HG02885 (cell line): ENCODE data around the gene IL22RA2.
"Not testable (repeated sequence)": the region's sequence is repeated elsewhere in the genome, so short reads cannot be mapped to it uniquely, and the experiment has no call there.

ENCODE experiments used
- ATAC-seq: cut with Tn5 transposase; IDR thresholded peaks from one replicate; pipeline ENCODE4 v1.9.1; 2021; ENCODE audit warnings: mild to moderate bottlenecking; ENCODE audit not compliant: unreplicated experiment, poor library complexity

The IL22RA2 gene

GRCh38 chr6:137173501-137173900, at the start of gene IL22RA2:
Gene IL22RA2 (minus strand): TSS chr6:137173644. CDS start chr6:137161749, 11,895 bp downstream.
- ATAC-seq, result no peak

- no peak for ATAC-seq
These were observed 48.9 kb upstream of the IL22RA2 start for GRCh38 chr6:137222381-137222780.

GRCh38 chr6:137219664-137220252, 46.3 kb upstream of the IL22RA2 start:
- no peak for ATAC-seq

GRCh38 chr6:137218917-137219663, 45.6 kb upstream of the IL22RA2 start, which contains the start of gene IFNGR1:
Gene IFNGR1 (minus strand): TSS chr6:137219385. CDS start chr6:137219327, 58 bp downstream.
- peak; percentile 83 for ATAC-seq

- ATAC-seq, result peak; percentile 39
These were observed 45.1 kb upstream of the IL22RA2 start for GRCh38 chr6:137218473-137218916.

- no peak for ATAC-seq
These were observed 44.5 kb upstream of the IL22RA2 start for GRCh38 chr6:137217801-137218472.

GRCh38 chr6:137216875-137217553, 43.6 kb upstream of the IL22RA2 start:
- ATAC-seq, result no peak

- no peak for ATAC-seq
These were observed 42.7 kb upstream of the IL22RA2 start for GRCh38 chr6:137216106-137216505.

- ATAC-seq, result not testable (repeated sequence)
These were observed 42.2 kb upstream of the IL22RA2 start for GRCh38 chr6:137215630-137216029.

GRCh38 chr6:137214931-137215330, 41.5 kb upstream of the IL22RA2 start:
- no peak for ATAC-seq

GRCh38 chr6:137213813-137214212, 40.4 kb upstream of the IL22RA2 start:
- ATAC-seq, result no peak

GRCh38 chr6:137213331-137213740, 39.9 kb upstream of the IL22RA2 start:
- no peak for ATAC-seq

- ATAC-seq, result no peak
These were observed 38.5 kb upstream of the IL22RA2 start for GRCh38 chr6:137211910-137212309.

- no peak for ATAC-seq
These were observed 37.5 kb upstream of the IL22RA2 start for GRCh38 chr6:137210903-137211302.

GRCh38 chr6:137208279-137208678, 34.8 kb upstream of the IL22RA2 start:
- ATAC-seq, result no peak

- ATAC-seq, result not testable (repeated sequence)
These were observed 34.0 kb upstream of the IL22RA2 start for GRCh38 chr6:137207457-137207856.

GRCh38 chr6:137206577-137206976, 33.1 kb upstream of the IL22RA2 start:
- no peak for ATAC-seq

- no peak for ATAC-seq
These were observed 29.8 kb upstream of the IL22RA2 start for GRCh38 chr6:137203256-137203655.

- ATAC-seq, result peak; percentile 71
These were observed 28.6 kb upstream of the IL22RA2 start for GRCh38 chr6:137202078-137202477.

GRCh38 chr6:137201006-137201405, 27.6 kb upstream of the IL22RA2 start:
- no peak for ATAC-seq

- ATAC-seq, result no peak
These were observed 26.8 kb upstream of the IL22RA2 start for GRCh38 chr6:137200288-137200687.
